Myometrial cell (primary cell): ENCODE data around the gene PTF1A. TPM values are rescaled to one million over a fixed set of nuclear protein-coding genes. Genes with fewer than 3 reads are reported as not detected.

Experiments used
- total RNA-seq: library from RNA; depleted of rRNA; stranded (reverse); fragments of >200 nt; gene quantifications from 2 replicates; pipeline ENCODE4 v1.2.3, GENCODE V29; 2015

Gene PTF1A, protein sequence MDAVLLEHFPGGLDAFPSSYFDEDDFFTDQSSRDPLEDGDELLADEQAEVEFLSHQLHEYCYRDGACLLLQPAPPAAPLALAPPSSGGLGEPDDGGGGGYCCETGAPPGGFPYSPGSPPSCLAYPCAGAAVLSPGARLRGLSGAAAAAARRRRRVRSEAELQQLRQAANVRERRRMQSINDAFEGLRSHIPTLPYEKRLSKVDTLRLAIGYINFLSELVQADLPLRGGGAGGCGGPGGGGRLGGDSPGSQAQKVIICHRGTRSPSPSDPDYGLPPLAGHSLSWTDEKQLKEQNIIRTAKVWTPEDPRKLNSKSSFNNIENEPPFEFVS
- total RNA-seq = not detected in 2 replicates

DNA sequence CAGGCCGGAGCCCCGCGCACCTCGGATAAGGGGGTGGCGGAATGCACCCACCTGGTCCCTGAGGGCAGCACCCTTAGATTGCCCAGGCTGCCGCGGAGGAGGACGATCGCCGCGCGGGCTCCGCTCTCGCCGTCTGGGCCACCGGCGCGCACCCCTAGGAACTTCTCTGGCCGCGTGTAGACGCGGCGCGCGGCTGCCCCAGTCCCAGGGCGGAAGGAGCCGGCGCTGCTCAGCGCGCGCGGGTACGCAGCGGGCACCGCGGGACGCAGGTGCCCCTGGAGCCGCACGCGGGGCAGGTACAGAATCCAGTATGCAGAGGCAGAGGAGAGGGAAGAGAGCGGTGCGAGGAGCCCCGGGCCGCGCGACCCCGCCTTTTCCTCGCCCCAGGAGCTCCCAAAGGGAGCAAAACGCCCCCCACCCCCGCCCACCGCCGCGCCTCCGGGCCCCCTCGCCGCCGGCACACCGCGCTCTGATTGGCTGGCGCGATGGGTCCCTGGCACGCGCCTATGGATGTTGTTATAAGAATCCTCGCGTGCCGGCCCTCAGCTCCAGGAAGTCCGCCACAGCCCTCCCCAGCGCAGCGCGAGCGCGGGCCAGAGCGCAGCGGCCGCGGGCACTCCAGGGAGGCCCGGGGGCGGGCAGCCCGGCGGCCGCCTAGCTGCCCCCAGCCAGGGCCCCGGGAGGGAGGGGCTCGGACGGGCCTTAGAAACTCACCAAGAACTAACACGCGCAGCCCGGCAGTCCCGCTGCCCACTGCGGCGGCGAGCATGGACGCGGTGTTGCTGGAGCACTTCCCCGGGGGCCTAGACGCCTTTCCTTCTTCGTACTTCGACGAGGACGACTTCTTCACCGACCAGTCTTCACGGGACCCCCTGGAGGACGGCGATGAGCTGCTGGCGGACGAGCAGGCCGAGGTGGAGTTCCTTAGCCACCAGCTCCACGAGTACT is at the start of gene PTF1A:
Gene PTF1A (plus strand): TSS at position 549 of the 948 bp plus-strand sequence. CDS start 219 bp downstream, at position 768.

Other genes starting within 250 kb of the PTF1A start
- gene MSRB2, start 96.7 kb upstream of the PTF1A start, total RNA-seq = 30.3 and 33.5 TPM in 2 replicates
- 0.29 and 0.53 TPM in 2 replicates for gene C10orf67, start 152.5 kb downstream of the PTF1A start, total RNA-seq
- 2.6 and 4.3 TPM in 2 replicates for gene OTUD1, start 246.8 kb downstream of the PTF1A start, total RNA-seq